Epithelial cell of esophagus (primary cell): ENCODE data around the gene RLIM.

Source experiments
- DNase-seq: peaks from one replicate; pipeline ENCODE4 v3.0.0; 2010; ENCODE audit warnings: low read depth
- H3K4me3 ChIP-seq: 2 replicates; pipeline ENCODE4 v1.5.1; 2011; ENCODE audit warnings: mild to moderate bottlenecking, low read length, control low read depth
- TF ChIP-seq, protein P1 (sequence below): IDR thresholded peaks from 2 replicates; pipeline ENCODE4 v1.5.1; 2011; ENCODE audit warnings: low read depth, mild to moderate bottlenecking, low read length, control low read depth, inconsistent platforms; ENCODE audit not compliant: insufficient read depth; ENCODE audit errors: missing control alignments

Gene RLIM

DNA sequence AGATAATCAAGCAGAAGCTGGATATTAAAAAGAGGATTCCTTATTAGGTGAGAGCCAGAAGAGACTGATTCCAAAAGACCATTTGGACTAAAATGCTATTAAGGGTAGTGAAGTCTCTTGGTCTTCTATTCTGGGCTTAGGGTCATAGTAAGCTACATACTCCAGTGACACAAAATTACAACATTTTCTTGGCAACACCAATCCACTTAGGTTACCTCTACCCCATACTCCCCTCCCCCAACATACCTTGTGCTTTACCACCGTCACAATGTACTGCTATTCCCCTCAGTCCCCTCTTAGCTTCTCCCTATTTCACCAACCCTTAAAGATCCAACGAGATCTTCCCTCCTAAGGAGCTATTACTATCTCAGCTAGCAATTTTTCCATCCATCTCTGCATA is 11.4 kb downstream of the RLIM start:
- H3K4me3 ChIP-seq = no peak overlapping the region
- TF ChIP-seq, protein P1, sequence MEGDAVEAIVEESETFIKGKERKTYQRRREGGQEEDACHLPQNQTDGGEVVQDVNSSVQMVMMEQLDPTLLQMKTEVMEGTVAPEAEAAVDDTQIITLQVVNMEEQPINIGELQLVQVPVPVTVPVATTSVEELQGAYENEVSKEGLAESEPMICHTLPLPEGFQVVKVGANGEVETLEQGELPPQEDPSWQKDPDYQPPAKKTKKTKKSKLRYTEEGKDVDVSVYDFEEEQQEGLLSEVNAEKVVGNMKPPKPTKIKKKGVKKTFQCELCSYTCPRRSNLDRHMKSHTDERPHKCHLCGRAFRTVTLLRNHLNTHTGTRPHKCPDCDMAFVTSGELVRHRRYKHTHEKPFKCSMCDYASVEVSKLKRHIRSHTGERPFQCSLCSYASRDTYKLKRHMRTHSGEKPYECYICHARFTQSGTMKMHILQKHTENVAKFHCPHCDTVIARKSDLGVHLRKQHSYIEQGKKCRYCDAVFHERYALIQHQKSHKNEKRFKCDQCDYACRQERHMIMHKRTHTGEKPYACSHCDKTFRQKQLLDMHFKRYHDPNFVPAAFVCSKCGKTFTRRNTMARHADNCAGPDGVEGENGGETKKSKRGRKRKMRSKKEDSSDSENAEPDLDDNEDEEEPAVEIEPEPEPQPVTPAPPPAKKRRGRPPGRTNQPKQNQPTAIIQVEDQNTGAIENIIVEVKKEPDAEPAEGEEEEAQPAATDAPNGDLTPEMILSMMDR = no peak
- no peak for DNase-seq

DNA sequence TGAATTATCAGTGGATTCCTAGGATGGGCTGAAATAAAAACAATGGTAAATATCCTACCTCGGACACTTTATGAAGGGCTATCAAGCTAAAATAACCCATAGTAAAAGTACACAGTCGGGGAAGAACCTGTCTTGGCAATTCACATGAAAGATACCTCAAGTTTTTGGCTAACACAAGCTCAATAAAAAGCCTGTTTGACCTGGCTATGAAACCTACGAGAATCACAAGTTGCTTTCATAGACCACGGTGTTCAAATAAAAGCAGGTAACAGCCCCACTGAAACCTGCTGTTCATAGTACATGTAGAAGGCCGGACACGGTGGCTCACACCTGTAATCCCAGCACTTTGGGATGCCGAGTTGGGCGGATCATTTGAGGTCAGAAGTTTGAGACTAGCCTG is 12.3 kb downstream of the RLIM start:
- TF ChIP-seq, protein P1 = no peak
- no peak for DNase-seq
- H3K4me3 ChIP-seq = no peak overlapping the region

DNA sequence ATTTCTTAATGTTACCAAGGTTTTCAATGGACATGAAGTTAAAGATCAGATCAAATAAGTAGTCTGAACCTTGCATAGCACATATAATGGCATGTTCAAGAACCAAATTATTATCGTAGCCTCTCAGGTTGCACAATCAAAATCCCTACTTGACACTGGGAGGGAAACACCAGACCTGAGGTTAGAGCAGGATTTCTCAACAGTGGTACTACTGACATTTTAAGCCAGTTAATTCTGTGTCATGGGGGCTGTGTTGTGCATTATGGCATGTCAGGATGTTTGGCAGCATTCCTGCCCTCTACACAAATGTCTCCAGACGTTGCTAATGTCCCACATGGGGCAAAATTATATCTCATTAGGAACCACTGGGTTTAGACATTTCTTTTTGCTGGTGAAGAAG is 20.8 kb downstream of the RLIM start:
- H3K4me3 ChIP-seq = no peak overlapping the region
- DNase-seq = no peak
- TF ChIP-seq, protein P1 = no peak

DNA sequence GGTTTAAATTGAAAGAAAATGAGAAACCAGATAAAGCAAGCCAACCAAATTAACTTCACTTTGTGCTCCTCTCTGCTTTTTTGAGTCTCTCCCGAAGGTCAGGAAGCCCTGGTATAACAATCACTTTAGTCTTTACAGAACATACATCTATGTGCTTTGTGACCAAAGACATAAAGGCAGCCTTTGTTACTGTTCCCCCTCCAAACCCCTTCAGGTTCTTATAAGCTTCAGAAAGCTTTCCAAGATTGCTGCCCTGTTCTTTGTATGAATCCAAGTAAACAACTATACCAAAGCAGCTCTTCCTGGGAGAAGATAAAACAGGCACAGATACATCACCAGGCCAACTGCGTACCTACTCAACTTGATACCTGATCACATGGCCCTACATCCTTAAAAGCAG is 28.7 kb downstream of the RLIM start:
- H3K4me3 ChIP-seq = no peak overlapping the region
- TF ChIP-seq, protein P1 = no peak
- no peak for DNase-seq

DNA sequence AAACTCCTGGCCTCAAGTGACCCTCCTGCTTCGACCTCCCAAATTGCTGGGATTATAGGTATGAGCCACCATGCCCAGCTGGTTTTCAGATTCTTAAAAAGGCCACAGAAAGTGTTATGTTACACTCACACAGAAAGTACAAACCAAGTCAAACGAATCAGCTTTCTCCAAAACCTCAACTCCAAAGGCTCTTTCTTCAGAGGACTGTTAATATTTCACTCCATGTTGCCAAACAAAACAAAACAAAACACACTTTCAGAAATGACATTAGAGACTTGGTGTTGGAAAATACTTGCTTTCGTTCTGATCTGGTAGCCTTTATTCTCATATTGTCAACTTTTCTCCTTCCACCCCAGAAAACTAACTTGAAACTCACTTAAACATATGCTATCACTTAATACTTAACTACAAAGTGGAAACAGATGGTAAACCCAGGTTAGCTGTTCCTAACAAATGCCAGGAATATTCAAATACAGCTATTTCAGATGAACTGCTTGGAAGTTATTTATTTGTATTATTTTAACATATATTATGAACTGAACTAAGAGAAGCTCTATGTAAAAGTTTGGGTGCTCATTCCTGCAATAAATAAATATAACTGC is 34.7 kb downstream of the RLIM start:
- no peak for DNase-seq
- H3K4me3 ChIP-seq = no peak overlapping the region
- TF ChIP-seq, protein P1 = no peak

DNA sequence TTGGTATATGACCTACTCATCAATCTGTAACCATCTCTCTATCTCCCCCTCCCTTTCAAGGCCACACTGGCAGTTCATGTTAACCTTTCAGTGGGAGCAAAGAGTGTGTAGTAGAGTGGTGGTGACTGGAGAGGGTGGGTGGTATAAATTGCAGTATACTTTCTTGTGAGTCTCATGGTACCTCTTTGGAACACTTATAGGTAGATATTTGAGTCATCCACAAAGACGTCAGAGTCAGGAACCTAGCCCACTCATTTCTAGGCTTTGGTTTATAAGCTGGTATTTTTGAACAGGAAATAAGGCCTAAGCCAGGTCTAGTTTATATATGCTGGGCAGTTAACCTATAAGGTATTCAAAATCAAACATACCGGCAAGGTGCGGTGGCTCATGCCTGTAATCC is 36.3 kb downstream of the RLIM start:
- TF ChIP-seq, protein P1 = no peak
- DNase-seq = no peak

DNA sequence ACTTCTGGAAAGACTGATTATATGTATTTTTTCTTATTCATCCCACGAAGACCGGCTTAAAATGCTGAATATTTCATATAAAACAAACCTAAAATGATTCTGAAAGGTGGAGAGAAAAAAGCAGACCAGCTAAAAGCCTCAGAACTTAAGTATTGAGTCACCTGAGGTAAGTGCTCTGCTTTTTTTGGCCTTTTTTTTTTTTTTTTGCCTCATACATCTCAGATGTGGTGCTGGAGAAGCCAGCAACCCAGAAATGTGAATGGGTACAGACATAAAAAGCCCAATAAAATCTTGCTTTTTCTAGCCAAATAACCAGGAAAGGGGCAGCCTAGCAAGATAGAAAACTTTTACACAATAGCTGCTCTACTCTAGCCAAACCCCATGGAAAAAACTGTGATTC is 57.0 kb downstream of the RLIM start:
- no peak overlapping the region for H3K4me3 ChIP-seq
- DNase-seq = no peak
- TF ChIP-seq, protein P1 = no peak

More for the DNA sequence above, 36.3 kb downstream of the RLIM start:
- no peak overlapping the region for H3K4me3 ChIP-seq
